VCaP (cell line): ENCODE measurements around the gene SPATA25.

Source experiments
- H3K27ac ChIP-seq: fragments of 450-650 bp; 2 replicates; pipeline ENCODE4 v1.5.1; 2017
- CTCF ChIP-seq: fragments of 450-650 bp; conservative IDR thresholded peaks from 2 replicates; pipeline ENCODE4 v1.5.1; 2017; ENCODE audit warnings: mild to moderate bottlenecking, moderate library complexity

Gene SPATA25

GRCh38 chr20:45863543-45864470, 23.6 kb downstream of the SPATA25 start:
- TF ChIP-seq CTCF: no peak
- H3K27ac ChIP-seq: no peak overlapping the region

DNA sequence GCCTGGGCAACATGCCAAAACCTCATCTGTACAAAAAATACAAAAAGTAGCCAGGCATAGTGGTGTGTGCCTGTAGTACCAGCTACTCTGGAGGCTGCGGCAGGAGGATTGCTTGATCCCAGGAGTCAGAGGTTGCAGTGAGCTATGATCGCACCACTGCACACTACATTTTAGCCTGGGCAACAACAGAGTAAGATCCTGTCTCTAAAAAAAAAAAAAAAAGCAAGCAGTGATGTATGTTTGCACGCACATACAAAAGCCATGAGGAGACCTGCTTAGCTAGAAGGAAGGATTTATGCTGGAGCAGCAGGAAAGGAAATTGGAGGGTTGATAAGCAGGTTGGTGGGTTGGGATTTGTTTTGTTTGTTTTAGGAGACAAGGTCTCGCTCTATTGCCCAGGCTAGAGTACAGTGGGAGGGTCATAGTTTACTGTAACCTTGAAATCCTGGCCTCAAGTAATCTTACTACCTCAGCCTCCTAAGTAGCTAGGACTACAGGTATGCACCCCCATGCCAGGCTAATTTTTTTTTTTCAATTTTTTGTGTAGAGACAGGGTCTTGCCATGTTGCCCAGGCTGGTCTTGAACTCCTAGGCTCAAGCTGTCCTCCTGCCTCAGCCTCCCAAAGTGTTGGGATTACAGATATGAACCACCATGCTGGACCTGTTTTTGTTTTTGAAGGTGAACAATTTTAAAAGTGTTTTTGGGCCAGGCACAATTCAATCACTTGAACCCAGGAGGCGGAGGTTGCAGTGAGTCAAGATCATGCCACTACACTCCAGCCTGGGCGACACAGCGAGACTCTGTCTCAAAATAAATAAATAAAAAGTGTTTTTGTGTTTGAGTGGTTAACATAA, 26.0 kb downstream of the SPATA25 start:
- peak overlapping the region; percentile 49 for H3K27ac ChIP-seq
- TF ChIP-seq CTCF: no peak

DNA sequence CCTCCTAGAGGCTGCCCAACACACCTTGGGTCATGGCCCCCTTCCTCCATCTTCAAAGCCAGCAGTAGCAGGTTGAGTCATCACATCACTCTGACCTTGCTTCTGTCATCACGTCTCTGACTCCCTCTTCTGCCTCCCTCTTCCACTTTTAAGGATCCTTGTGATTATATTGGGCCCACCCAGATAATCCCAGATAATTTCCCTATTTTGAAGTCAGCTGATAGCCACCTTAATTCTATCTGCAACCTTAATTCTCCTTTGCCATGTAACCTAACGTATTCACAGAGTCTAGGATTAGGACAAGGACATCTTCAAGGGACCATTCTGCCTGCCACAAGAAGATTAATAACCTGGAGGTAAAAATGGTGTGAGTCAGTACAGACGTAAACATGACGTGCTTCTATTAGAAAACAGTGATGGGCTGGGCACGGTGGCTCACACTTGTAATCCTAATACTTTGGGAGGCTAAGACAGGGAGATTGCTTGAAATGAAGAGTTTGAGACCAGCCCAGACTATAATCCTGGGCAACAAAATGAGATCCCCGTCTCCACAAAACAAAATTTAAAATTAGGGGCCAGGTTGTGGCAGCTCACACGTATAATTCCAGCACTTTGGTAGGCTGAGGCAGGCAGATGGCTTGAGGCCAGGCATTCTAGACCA, 26.7 kb downstream of the SPATA25 start:
- peak overlapping the region; percentile 49 for H3K27ac ChIP-seq
- no peak for TF ChIP-seq CTCF

DNA sequence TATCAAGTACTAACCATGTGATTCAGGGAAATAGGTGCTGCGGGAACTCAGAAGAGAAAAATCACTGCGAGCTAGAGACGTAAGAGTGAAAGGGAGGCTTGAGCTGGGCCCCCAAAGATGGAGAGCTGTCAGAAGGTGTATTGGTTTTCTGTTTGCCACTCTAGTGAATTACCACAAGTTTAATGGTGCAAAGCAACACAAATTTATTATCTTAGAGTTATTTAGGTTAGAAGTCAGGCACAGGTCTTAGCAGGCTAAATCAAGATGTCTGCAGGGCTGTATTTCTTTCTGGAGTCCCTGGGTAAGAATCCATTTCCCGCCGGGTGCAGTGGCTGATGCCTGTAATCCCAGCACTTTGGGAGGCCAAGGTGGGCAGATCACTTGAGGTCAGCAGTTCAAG, 27.5 kb downstream of the SPATA25 start:
- TF ChIP-seq CTCF: no peak
- H3K27ac ChIP-seq: no peak overlapping the region

- H3K27ac ChIP-seq: peak overlapping the region; percentile 90
- no peak for TF ChIP-seq CTCF
These were observed 29.6 kb downstream of the SPATA25 start for GRCh38 chr20:45857882-45858216.

- H3K27ac ChIP-seq: peak within 1 kb of the TSS; percentile 90
- TF ChIP-seq CTCF: no peak
These were observed 30.1 kb downstream of the SPATA25 start, which contains the start of the genes ACOT8 and ZSWIM3 for GRCh38 chr20:45857114-45857881. Gene ACOT8, minus strand, starts transcription at chr20:45857392. Its CDS starts 77 bp downstream, at chr20:45857315. Gene ZSWIM3, plus strand, starts transcription at chr20:45857614. Its CDS starts 212 bp downstream, at chr20:45857826.
